HG03571 (cell line): ENCODE results near the gene KCNK15.

Experiments used
- ATAC-seq: cut with Tn5 transposase; IDR thresholded peaks from one replicate; pipeline ENCODE4 v1.9.1; 2021; ENCODE audit not compliant: unreplicated experiment

Gene KCNK15

DNA sequence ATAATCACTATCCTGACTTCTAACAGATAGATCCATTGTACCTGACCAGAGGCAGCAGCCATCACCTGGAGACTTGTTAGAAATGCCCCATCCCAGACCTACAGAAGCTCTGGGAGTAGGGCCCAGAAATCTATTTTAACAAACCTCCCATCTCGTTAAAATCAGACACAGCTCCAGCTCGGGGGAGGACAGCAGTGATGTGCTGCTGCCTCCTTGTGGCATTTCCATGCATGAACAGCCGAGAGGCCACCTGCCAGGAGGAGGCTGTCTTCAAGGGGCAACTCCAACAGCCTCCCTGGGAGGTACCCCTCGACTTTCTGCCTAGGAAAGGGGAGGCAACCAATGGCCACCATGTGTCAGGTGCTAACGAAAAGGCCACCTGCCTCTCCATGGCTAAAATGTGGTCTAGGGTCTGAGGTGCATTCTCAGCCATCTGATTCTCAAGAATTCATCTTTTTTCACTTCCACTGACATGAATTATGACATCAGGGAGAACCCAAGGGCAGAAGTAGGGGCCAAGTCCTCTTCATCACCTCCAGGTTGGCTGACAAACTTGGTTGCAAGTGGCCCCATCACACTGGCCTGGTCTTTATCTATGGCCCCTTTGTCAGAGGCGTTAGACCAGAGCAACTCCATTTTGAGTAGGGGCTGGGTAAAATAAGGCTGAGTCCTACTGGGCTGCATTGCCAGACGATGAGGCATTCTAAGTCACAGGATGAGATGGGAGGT is 12.2 kb upstream of the KCNK15 start:
- ATAC-seq: no peak

DNA sequence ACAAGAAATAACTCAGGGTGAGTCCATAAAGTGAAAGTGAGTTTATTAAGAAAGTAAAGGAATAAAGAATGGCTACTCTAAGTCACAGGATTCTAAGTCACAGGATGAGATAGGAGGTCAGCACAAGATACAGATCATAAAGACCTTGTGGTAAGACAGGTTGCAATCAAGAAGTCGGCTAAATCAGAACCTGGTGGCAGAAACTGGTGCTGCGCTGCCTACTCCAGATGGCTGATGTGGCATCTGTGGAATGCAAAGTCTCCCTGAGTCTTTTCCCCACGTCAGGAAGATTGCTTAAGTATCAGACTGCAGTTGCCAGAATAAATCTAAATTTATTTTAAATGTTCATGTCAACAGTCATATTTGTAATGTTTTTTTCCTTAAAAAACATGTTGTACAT is 10.7 kb upstream of the KCNK15 start:
- ATAC-seq: no peak

DNA sequence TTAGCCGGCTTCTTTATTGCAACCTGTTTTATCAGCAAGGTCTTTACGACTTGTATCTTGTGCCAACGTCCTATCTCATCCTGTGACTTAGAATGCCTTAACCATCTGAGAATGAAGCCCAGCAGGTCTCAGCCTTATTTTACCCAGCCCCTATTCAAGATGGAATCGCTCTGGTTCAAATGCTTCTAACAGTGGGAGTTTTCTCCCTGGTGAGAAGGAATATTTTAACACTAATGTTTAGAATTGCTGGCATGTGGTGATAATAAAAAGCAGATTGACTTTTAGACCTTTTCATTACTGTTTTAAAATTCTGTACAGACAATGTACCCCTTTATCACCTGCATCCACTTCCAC is 9.9 kb upstream of the KCNK15 start:
- ATAC-seq: no peak

DNA sequence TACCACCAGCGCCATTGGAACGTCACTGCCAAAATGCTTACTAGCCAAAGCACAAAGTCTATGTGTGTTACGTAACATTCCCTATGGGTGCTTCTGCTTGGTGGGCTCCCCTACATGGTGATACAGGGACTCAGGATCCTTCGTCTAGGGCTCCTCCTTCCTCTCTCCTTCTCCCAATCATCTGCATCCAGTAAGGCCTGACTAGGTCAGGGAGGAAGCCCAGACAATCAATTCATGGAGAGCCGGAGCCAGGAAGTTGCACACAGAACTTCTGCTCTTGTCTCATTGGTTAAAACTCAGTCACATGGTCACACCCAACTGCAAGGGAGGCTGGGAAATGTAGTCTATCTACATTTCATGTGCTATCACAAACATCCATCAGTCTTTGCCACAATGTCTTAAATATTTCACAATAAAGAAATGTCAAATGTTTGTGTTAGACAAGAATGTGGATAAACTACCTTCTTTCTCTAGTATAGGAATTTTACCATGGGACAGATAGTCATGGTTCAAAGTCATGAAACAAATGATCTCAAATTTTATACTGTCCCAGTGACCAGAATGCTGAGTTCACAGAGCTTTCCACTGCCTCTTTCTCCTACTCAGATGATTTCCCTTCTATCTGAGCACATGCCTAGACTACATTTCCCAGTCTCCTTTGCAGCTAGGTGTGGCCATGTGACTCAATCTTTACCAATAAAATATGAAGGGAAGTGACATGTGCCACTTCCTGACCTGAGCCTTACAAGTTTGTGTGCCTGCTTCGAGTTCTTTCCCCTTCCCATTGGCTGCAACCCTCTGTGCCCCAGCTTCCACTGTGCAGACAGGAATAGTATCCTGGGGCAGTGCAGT is 9.3 kb upstream of the KCNK15 start:
- no peak for ATAC-seq

DNA sequence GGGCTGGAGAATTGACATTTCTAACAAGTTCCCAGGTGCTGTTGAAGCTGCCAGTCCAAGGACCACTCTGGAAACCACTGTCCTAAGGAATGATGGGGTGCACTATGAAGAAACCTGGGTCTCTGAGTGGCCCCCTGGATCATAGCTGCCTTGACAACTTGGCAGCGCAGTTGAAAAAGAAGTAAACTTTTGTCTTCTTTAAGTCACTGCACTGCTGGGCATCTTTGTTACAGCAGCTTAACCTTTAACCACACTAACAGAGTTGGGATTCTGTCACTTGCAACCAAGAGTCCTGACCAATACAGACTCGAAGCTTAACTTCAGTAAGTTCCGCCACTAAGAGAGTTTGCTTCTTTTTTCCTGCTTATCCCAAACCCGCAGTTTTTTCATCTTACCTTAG is 8.5 kb upstream of the KCNK15 start:
- no peak for ATAC-seq

DNA sequence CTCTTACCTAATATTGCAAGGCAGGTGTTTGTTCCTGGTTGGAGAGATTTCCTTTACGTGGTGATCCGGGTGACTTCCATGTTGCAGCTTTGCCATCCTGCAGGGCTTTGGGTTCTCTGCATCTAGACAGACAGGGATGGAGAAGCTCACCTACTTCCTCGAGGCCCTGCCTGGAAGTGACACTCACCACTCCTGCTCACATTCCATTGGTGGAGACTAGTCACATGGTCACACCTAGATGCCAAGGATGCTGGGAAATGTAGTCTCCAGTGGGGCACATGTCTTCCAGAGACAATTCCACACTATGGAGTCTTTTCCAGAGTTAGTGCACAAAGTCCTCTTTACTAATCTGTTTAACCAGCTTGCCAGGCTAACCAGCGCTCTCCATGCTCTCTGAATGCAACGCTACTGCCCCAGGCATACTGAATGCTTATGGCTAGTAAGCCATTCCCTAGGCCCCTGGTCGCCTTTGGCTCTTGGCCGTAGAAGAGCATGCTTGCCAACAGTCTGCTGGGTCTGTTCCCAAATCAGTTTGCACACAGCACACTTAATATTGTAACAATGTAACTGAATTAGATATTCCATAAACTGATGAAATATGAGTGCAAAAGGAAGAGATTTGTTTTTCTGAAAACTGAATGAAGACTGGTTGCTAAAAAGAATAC is 6.7 kb upstream of the KCNK15 start:
- no peak for ATAC-seq

DNA sequence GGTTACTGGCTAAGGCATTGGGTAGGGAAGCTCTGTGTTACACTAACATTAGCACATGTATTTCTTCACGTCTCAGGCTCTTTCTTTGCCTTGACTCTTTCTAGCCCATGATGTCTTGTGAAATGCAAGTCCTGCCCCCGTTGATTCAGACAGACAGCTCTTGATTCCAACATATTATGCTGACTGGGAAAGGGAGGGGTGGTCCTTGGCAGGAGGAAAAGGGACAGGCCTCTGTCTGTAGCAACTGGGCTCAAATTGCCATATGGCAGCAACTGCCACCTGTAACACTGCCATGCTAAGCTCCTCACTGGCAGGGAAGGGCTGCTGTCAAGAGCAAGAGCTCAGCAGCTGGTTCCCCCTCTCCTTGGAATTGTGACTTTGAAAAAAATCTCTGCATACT is 5.7 kb upstream of the KCNK15 start:
- no peak for ATAC-seq

DNA sequence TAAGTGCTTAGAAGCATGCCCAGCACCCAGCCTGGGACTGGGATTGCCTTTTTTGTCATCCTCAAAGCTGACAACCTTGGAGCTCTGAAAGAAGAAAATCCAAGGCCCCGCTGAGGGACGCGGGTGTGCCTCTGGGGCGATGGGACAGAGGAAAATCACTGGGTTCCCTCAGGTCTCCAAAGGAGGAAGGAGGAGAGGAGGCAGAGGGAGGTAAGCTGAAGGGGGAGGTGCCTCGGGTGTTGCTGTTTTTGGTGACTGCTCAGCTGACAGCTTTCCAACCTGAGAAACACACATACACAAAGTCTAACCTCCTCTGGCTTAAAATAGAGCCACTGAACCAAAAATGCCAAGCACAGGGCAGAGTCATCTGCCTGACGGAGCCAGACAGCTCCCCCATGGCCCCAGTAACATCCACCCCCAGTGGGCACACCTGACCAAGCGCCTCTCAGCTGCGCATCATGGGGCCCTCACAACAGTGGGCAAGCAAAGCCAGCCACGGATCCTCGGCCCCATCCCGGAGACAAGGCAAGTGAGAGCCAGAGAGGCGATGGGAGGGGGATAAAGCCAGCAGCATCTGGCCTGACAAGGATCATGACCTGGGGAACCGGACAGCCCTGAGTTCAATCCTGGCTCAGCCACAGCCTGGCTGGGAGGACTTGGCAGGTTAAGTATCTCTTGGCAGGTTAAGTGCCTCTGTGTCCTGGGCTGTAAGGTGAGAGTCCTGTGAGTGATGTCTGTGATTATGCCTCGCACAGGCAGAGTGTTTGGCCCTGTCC is 3.2 kb upstream of the KCNK15 start:
- ATAC-seq: no peak

DNA sequence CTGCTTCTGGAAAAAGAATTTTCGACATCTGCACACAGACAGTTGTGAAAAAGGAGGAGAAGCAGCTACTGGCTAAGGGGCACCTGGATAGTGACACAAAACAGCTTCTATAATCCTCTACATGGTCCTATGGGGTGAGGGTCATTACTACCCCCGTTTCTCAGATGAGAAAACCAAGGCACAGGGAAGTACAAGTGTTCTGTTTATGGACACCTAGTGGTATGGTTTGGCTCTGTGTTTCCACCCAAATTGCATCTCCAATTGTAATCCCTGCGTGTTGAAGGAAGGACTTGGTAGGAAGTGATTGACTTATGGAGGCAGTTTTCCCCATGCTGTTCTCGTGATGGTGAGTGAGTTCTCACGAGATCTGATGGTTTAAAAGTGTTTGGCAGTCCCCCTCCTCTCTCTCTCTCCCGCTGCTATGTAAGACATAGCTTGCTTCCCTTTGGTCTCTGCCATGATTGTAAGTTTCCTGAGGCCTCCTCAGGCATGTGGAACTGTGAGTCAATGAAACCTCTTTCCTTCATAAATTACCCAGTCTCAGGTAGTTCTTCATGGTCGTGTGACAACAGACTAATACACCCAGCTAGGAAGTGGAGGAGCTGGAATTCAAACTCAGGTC is 2.5 kb upstream of the KCNK15 start:
- ATAC-seq: no peak

DNA sequence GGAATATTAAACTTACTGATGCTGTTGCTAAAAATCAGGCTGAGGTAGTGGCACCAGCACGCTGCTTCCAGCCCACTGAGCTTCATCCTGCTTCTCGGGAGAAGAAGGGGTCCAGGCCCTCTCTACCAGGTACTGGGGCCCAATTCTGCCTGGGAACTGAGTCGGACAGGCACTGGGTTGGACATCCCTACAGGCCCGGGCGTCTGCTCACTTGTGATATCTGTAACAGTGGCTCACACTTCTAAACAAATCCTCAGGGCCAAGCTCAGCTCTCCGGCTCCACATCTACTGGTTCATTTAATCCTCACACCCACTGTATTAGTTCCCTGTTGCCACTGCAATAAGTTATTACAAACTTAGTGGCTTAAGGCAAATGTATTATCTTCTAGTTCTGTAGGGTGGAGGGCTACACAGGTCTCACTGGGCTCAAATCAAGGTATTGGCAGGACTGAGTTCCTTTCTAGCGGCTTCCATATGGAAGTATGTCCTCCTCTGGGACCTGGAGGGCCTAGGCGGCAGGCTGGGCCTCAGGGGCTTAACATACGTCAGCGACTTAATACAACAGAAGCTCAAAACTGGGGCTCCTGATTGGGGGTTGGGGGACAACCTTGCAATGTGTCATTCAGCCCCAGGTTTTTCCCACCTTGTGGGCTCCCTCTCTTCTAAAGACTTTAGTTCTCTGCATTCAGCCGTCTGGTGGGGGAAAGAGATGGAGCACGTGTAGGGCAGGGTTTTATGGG is 1.6 kb upstream of the KCNK15 start:
- no peak for ATAC-seq

DNA sequence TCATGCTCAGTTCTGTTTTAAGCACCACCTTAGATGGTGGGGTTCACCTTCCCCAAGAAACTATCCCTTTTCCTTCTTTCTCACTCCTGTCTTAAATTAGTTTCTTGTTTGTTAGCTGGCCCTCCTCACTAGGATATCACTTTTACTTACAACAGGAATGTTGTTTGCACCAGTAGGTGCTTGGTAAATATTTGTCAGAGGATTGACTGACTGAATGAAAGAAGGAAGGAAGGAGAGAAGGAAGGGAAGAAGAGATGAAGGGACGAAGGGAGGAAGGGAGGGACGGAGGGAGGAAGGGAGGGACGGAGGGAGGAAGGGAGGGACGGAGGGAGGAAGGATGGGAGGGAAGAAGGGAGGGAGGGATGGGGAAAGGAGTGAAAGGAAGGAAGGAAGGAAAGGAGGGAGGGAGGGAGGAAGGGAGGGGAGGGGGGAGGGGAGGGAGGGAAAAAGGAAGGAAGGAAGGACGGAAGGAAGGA is 505 bp upstream of the KCNK15 start:
- ATAC-seq: no peak

DNA sequence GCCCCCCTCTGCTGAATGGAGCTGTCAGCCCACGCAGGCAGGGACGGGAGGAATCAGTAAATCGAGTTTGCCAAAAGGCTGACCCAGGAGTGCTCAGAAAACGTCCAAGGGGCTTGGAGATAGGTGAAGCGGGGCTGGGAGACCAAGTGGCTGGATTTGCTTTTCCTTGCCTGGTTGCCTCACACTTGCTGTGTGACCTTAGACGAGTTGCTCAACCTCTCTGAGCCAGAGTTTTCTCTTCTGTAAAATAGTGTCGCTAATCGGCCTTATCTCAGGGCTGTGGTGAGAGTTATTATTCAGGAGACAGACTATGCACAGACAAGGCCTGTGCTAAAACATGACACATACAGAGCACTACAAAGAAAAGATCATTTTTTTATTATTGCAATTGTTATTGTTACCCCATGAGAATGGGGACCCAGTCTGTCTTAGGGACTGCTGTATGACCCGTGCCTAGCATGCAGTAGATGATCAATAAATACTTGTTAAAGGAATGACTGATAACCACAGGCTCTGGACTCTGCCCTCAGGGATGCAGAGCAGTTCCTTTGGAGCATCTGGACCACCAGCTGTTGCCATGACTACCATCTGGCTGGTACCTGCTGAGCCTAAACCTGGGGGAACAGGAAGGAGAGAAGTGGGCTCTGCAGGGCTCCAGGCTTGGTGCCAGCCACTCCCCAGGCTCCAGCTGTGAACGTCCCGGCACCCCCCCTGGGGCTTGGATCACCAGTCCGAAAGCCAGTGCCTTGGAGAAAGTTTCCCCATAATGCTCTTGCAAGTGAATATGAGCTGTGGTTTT is 901 bp downstream of the KCNK15 start:
- ATAC-seq: no peak

DNA sequence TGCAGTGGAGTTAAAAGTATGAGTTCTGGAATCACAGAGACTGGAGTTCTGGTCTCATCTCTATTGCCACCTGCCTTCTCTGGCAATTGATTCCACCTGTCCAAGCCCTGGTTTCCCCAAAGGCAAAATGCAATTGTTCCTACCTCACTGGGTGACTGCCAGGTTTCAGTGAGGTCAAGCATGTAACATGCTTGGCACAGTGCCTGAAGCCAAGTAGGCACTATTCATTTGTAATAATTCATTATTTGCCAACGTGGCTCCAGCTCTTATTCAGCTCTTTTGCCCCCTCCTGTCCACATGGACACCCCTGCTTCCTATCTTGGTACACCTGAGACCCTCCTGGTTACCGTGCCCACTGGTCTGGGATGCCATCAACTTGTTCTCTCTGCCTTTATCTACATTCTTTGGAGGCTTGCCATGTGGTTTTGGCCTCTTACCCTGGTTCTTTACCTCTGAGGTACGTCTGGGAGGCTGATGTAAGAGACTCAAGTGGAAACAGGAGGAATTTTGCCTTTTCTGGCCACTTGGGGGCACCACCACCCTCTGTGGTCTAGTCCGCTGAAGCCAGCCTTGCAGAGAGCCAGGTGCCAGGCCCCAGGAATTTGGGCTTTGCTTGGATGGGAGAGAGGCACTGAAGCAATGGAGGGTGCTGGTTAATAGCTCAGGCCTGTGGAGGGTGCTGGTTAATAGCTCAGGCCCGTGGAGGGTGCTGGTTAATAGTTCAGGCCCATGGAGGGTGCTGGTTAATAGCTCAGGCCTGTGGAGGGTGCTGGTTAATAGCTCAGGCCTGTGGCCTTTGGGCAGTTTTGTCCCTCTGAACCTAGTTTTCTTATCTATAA is 1.7 kb downstream of the KCNK15 start:
- no peak for ATAC-seq

DNA sequence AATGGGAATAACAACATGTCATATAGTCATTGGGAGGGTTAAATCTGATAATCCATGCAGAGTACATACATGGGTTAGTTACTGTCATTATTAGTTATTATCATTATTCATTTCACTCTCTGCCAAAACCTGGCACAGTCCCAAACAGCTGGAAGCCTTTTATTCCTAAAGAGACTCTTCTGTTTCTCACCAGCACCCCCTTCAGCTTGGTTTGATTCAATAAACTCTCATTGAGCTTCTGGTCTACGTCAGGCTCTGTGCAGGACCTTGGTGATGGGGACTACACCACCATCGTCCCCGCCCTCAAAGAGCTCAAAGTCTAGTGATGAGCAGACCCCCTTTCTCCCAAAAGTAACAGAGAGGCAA is 2.3 kb downstream of the KCNK15 start:
- ATAC-seq: no peak

DNA sequence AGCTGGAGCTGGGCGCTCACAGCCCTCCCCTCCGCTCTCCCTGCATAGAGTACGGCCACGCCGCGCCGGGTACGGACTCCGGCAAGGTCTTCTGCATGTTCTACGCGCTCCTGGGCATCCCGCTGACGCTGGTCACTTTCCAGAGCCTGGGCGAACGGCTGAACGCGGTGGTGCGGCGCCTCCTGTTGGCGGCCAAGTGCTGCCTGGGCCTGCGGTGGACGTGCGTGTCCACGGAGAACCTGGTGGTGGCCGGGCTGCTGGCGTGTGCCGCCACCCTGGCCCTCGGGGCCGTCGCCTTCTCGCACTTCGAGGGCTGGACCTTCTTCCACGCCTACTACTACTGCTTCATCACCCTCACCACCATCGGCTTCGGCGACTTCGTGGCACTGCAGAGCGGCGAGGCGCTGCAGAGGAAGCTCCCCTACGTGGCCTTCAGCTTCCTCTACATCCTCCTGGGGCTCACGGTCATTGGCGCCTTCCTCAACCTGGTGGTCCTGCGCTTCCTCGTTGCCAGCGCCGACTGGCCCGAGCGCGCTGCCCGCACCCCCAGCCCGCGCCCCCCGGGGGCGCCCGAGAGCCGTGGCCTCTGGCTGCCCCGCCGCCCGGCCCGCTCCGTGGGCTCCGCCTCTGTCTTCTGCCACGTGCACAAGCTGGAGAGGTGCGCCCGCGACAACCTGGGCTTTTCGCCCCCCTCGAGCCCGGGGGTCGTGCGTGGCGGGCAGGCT is 4.6 kb downstream of the KCNK15 start:
- no peak for ATAC-seq

DNA sequence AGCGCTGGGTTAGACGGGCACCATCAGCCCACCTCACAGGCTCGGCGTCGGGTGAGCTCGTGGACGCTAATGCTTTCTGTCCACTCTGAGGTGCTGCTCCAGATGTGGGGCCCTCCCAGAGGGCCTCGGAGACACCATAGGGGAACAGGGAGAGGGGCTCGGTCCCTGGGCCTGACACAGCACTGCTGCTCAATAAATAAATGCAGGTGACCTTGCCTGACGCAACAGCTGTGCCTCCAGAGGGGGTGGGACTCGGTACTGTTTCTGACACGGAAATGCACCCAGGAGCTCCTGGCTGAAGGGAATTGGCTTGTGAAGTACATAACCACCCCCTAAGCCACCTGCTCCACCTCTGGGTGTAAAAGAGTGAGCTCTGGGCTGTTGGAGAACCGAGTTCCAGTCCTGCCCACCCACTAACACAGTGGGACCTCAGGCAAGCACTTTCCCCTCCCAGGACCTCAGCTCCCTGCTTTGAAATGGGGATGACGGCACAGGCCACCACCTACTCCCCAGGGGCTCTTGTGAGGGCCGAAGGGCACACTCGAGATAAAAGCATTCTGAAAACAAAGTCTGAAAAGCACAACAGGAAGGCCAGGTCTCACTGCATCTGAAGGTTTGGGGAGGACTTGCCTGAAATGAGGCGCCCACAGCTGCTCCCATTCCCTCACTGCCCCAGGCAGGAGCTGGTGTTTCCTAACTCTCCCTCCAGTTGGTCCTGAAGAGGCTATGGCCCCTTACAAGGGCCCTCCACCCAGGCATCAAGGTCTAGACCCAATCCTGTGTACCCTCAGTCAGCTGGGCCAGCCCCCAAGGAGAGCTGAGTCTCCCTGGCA is 6.7 kb downstream of the KCNK15 start:
- no peak for ATAC-seq

DNA sequence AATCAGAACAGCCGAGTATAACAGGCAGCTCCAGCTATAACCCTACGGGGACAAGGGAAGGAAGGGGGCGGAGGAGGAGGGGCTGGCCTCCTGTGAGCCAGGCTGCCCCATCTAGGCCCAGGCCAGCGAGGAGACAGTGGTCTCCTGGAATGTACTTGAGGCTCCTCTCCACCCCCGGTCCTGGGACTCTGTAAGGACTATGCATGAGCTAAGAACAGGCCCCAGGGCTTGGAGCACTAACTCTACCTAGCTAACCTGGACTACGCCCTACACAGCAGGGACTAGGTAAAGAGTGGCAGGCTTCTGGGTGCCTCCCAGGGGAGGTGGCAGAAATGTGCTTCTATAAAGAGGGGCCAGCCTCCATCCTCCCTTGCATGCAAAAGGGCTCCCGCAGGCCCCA is 8.9 kb downstream of the KCNK15 start:
- ATAC-seq: no peak
